IMR-90 (cell line): ENCODE measurements around the gene MED19. TPM values are rescaled to one million over a fixed set of nuclear protein-coding genes. Genes with fewer than 3 reads are reported as not detected.

Experiments used
- ATAC-seq: fragments of 200-7000 bp; cut with Tn5 transposase; 2 replicates; pipeline ENCODE4 v1.9.1; 2020; ENCODE audit warnings: low read depth, mild to moderate bottlenecking, moderate library complexity
- BruUV-seq: library from RNA; stranded (reverse); fragments of 400-500 nt; replicated peaks from 2 replicates; lab custom pipeline; 2021; lab: Mats Ljungman, UMichigan
- CTCF ChIA-PET: fragments of 300-600 bp; formaldehyde crosslinking; extraction: SDS; loops from one replicate; lab custom pipeline; 2021; ENCODE audit warnings: antibody characterized with exemption; lab: Yijun Ruan, JAX
- POLR2A ChIA-PET: fragments of 300-600 bp; sonication (Branson Sonifier 250); formaldehyde crosslinking; loops from one replicate; lab custom pipeline; 2022; ENCODE audit warnings: antibody characterized with exemption; ENCODE audit not compliant: unreplicated experiment; lab: Charles Lee
- DNase-seq: peaks from one replicate; pipeline ENCODE4 v3.0.0; 2013
- H2AFZ ChIP-seq: replicated peaks from 2 replicates; pipeline ENCODE3; 2013; ENCODE audit warnings: low read length, mild to moderate bottlenecking; ENCODE audit not compliant: poor library complexity
- H2AK5ac ChIP-seq: 2 replicates; pipeline ENCODE4 v1.6.1; 2013; ENCODE audit warnings: low read depth, low read length, inconsistent platforms
- H2AK9ac ChIP-seq: replicated peaks from 2 replicates; pipeline ENCODE3; 2013; ENCODE audit warnings: mild to moderate bottlenecking, low read depth, low read length, moderate library complexity; ENCODE audit not compliant: poor library complexity
- H2BK120ac ChIP-seq: 2 replicates; pipeline ENCODE4 v1.6.1; 2013; ENCODE audit warnings: low read depth, low read length, inconsistent platforms
- H2BK15ac ChIP-seq: 3 replicates; pipeline ENCODE4 v1.6.1; 2013; ENCODE audit warnings: low read depth, low read length, inconsistent platforms
- H2BK20ac ChIP-seq: 2 replicates; pipeline ENCODE4 v1.6.1; 2013; ENCODE audit warnings: low read depth, mild to moderate bottlenecking, inconsistent platforms, low read length, moderate library complexity
- H2BK5ac ChIP-seq: 2 replicates; pipeline ENCODE4 v1.6.1; 2013; ENCODE audit warnings: mild to moderate bottlenecking, low read depth, low read length, inconsistent platforms; ENCODE audit not compliant: poor library complexity, severe bottlenecking
- H3K14ac ChIP-seq: replicated peaks from 2 replicates; pipeline ENCODE4 v1.6.1; 2013; ENCODE audit warnings: low read depth, low read length, inconsistent platforms
- H3K18ac ChIP-seq: 2 replicates; pipeline ENCODE4 v1.6.1; 2013; ENCODE audit warnings: low read depth, low read length, control low read depth
- H3K23ac ChIP-seq: 2 replicates; pipeline ENCODE4 v1.6.1; 2013; ENCODE audit warnings: low read depth, low read length, inconsistent platforms
- H3K27ac ChIP-seq: 2 replicates; pipeline ENCODE4 v1.5.1; 2013; ENCODE audit warnings: mild to moderate bottlenecking, control low read depth, low read length; ENCODE audit not compliant: insufficient read depth
- H3K27me3 ChIP-seq: 2 replicates; pipeline ENCODE4 v1.6.1; 2013; ENCODE audit warnings: low read length; ENCODE audit not compliant: control insufficient read depth, insufficient read depth
- H3K36me3 ChIP-seq: 2 replicates; pipeline ENCODE4 v1.6.1; 2013; ENCODE audit warnings: low read length, mixed read lengths; ENCODE audit not compliant: control insufficient read depth, insufficient read depth
- H3K4ac ChIP-seq: 2 replicates; pipeline ENCODE4 v1.6.1; 2013; ENCODE audit warnings: low read depth, low read length, inconsistent platforms
- H3K4me1 ChIP-seq: 2 replicates; pipeline ENCODE4 v1.6.1; 2013; ENCODE audit warnings: low read length, mixed read lengths; ENCODE audit not compliant: control insufficient read depth, insufficient read depth
- H3K4me2 ChIP-seq: 2 replicates; pipeline ENCODE4 v1.6.1; 2013; ENCODE audit warnings: low read depth, mild to moderate bottlenecking, control low read depth, low read length, moderate library complexity
- H3K4me3 ChIP-seq: 2 replicates; pipeline ENCODE4 v1.5.1; 2013; ENCODE audit warnings: low read depth, mild to moderate bottlenecking, control low read depth, low read length, moderate library complexity; ENCODE audit not compliant: insufficient read depth
- H3K56ac ChIP-seq: 2 replicates; pipeline ENCODE4 v1.6.1; 2013; ENCODE audit warnings: low read length, inconsistent platforms; ENCODE audit not compliant: insufficient read depth; ENCODE audit errors: extremely low read depth
- H3K79me1 ChIP-seq, 2 experiments: 2 replicates each; pipeline ENCODE4 v1.6.1; 2013; ENCODE audit warnings: low read length in 2 of 2, inconsistent platforms in 1 of 2, low read depth in 1 of 2
- H3K9ac ChIP-seq: 2 replicates; pipeline ENCODE4 v1.6.1; 2013; ENCODE audit warnings: low read depth, low read length, control low read depth
- H3K9me1 ChIP-seq: 2 replicates; pipeline ENCODE4 v1.6.1; 2013; ENCODE audit warnings: low read length, inconsistent platforms; ENCODE audit not compliant: insufficient read depth
- H3K9me3 ChIP-seq: 2 replicates; pipeline ENCODE4 v1.6.1; 2013; ENCODE audit warnings: low read length; ENCODE audit not compliant: control insufficient read depth, insufficient read depth
- H4K20me1 ChIP-seq: 2 replicates; pipeline ENCODE4 v1.6.1; 2013; ENCODE audit warnings: low read length, inconsistent platforms; ENCODE audit not compliant: insufficient read depth
- H4K5ac ChIP-seq: 2 replicates; pipeline ENCODE4 v1.6.1; 2013; ENCODE audit warnings: mild to moderate bottlenecking, low read depth, low read length, control low read depth
- H4K8ac ChIP-seq, 2 experiments: 2 replicates each; pipeline ENCODE4 v1.6.1; 2013; ENCODE audit warnings: low read depth in 2 of 2, low read length in 2 of 2, control low read depth in 1 of 2, inconsistent platforms in 1 of 2
- H4K91ac ChIP-seq: 2 replicates; pipeline ENCODE4 v1.6.1; 2013; ENCODE audit warnings: low read depth, low read length, inconsistent platforms; ENCODE audit not compliant: insufficient read depth
- CEBPB ChIP-seq: IDR thresholded peaks from 2 replicates; pipeline ENCODE4 v1.6.1; 2012; ENCODE audit warnings: low read depth, low read length, improper control_type of control experiment
- CTCF ChIP-seq: conservative IDR thresholded peaks from 2 replicates; pipeline ENCODE4 v1.5.1; 2012; ENCODE audit warnings: mild to moderate bottlenecking, low read depth, low read length, improper control_type of control experiment
- ELK1 ChIP-seq: fragments of 150-350 bp; IDR thresholded peaks from 2 replicates; pipeline ENCODE4 v1.6.1; 2016; ENCODE audit warnings: low read depth, mild to moderate bottlenecking, low read length, moderate library complexity, borderline replicate concordance
- FOS ChIP-seq: fragments of 150-350 bp; IDR thresholded peaks from 2 replicates; pipeline ENCODE4 v1.6.1; 2016; ENCODE audit warnings: low read depth, low read length
- MAFK ChIP-seq: IDR thresholded peaks from 2 replicates; pipeline ENCODE4 v1.6.1; 2012; ENCODE audit warnings: low read depth, low read length, improper control_type of control experiment
- MAZ ChIP-seq: IDR thresholded peaks from 2 replicates; pipeline ENCODE4 v1.6.1; 2012; ENCODE audit warnings: low read depth, mild to moderate bottlenecking, low read length, improper control_type of control experiment, moderate library complexity, borderline replicate concordance
- NFE2L2 ChIP-seq: fragments of 150-350 bp; IDR thresholded peaks from 2 replicates; pipeline ENCODE4 v1.6.1; 2016; ENCODE audit warnings: low read depth, mild to moderate bottlenecking, low read length
- POLR2A ChIP-seq: IDR thresholded peaks from 2 replicates; pipeline ENCODE4 v1.6.1; 2012; ENCODE audit warnings: mild to moderate bottlenecking, low read depth, low read length
- RAD21 ChIP-seq: IDR thresholded peaks from 2 replicates; pipeline ENCODE4 v1.6.1; 2012; ENCODE audit warnings: low read length, improper control_type of control experiment
- RCOR1 ChIP-seq: IDR thresholded peaks from 2 replicates; pipeline ENCODE4 v1.6.1; 2012; ENCODE audit warnings: mild to moderate bottlenecking, low read length, improper control_type of control experiment; ENCODE audit not compliant: insufficient replicate concordance
- RFX5 ChIP-seq: IDR thresholded peaks from 2 replicates; pipeline ENCODE4 v1.8.0; 2012; ENCODE audit warnings: low read depth, mild to moderate bottlenecking, low read length, moderate library complexity
- USF2 ChIP-seq: fragments of 150-350 bp; IDR thresholded peaks from 2 replicates; pipeline ENCODE4 v1.6.1; 2017; ENCODE audit warnings: mild to moderate bottlenecking, antibody characterized with exemption, low read length, low read depth
- WGBS, 2 experiments: methylation state at CpG; one replicate each; pipeline versions ENCODE4 v1.1.5 to v1.1.7; 2013; ENCODE audit warnings: missing lambda C conversion rate in 2 of 2; ENCODE audit not compliant: insufficient read length in 1 of 2; ENCODE audit errors: extremely low coverage in 2 of 2; 5-methylcytosine and 5-hydroxymethylcytosine counted together
- dilution Hi-C: fragments of 300-500 bp; cut with HindIII; formaldehyde crosslinking; loops from one replicate; pipeline ENCODE4 v1.14.3; 2018; ENCODE audit warnings: low sequenced_read_pairs; ENCODE audit not compliant: unreplicated experiment
- in situ Hi-C: fragments of 300-500 bp; cut with MboI; formaldehyde crosslinking; loops from 3 replicates; pipeline ENCODE4 v1.14.3; 2019; ENCODE audit warnings: low sequenced_read_pairs, inconsistent platforms, mixed read lengths
- intact Hi-C: fragments of 100-400 bp; cut with micrococcal nuclease; formaldehyde crosslinking; loops from 2 replicates; pipeline ENCODE4 v1.10.0; 2022
- polyA plus RNA-seq, 3 experiments: library from polyadenylated mRNA; depleted of rRNA; stranded (reverse); fragments of >200 nt; gene quantifications; 2 replicates each; pipeline ENCODE4 v1.2.3, GENCODE V29; 2012; ENCODE audit warnings: low replicate concordance in 1 of 3
- total RNA-seq: library from RNA; depleted of rRNA; stranded (reverse); fragments of >200 nt; gene quantifications from 2 replicates; pipeline ENCODE4 v1.2.3, GENCODE V29; 2012

MED19 gene
- total and polyA plus RNA-seq, 2 of the 4 experiments (the other 2 are of a cell fraction), result 14.0 to 35.0 TPM

DNA sequence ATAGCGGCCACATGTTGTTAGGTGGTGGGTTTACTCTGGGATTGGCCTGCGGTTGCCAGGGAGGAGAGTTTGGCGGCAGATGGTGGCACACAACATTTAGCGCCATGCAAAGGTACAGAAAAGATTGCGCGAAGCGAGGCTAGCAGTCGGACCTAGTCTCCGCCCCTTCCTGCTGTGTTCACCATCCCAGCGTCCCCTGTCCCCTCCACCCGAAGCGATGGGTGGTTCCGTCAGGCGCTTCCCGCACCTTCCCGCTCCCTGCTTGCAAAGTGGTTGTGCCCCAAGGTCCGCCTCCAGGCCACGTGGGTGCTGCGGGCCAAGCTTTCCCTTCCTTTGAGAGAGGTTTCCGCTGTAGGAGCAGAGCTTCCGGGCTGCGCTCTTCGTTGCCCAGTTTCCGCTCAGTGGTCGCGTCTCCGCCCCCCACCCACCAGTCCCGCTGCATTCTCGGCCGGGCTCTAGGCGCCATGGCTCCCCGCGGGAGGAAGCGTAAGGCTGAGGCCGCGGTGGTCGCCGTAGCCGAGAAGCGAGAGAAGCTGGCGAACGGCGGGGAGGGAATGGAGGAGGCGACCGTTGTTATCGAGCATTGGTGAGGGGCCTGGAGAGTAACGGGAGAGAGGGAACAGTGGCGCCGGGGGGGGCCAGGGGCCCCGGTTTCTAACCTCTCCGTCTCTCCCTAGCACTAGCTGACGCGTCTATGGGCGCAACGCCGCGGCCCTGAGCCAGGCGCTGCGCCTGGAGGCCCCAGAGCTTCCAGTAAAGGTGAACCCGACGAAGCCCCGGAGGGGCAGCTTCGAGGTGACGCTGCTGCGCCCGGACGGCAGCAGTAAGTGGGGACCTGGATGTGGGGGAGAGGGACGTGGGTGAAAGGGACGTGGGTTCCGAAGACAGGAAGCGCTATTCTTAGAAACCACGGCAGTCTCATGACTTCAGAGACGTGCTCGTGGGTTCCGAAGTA, 29.4 kb upstream of the MED19 start, which contains the start of gene SELENOH:
TSS of gene SELENOH (plus strand) at position 360 of the 955 bp plus-strand sequence. CDS start at position 465, 105 bp downstream.
- Histone ChIP-seq H3K9ac (peak within 1 kb of the TSS; percentile 80), H3K23ac (peak within 1 kb of the TSS; percentile 91), H2AFZ (peak within 1 kb of the TSS; percentile 94), H3K36me3 (peaks cover 41% of the 10 kb centered on the region), H3K4me1 (peaks cover 2% of the 10 kb centered on the region; the same call in 1 of the 2 replicates), H3K4me2 (peak within 1 kb of the TSS; percentile 97), H3K9me1 (0 out of 2 replicates have a peak, but pooled peaks cover 3% of the 10 kb centered on the region), H3K56ac (peak within 1 kb of the TSS; percentile 83), H2AK5ac (peak within 1 kb of the TSS; percentile 78), H4K20me1 (no peaks in the 10 kb centered on the region), H3K79me1 (peaks cover 29 to 42% of the 10 kb centered on the region in 2 experiments), H4K8ac (peak within 1 kb of the TSS; percentile 76 to 99), H4K91ac (peak within 1 kb of the TSS; percentile 77), H3K4ac (peak within 1 kb of the TSS; percentile 92), H3K18ac (no peak within 1 kb of the TSS; the same call in 1 of the 2 replicates), H2AK9ac (peak within 1 kb of the TSS; percentile 98), H3K14ac (peak within 1 kb of the TSS; percentile 95), H3K4me3 (peak within 1 kb of the TSS; percentile 63), H3K9me3 (no peaks in the 10 kb centered on the region), H2BK15ac (no peak within 1 kb of the TSS), H2BK5ac (peak within 1 kb of the TSS; percentile 75), H4K5ac (peak within 1 kb of the TSS; percentile 74), H2BK120ac (peak within 1 kb of the TSS; percentile 17; the same call in 1 of the 2 replicates), H3K27ac (peak within 1 kb of the TSS; percentile 86), H2BK20ac (no peak within 1 kb of the TSS), H3K27me3 (no peaks in the 10 kb centered on the region)
- BruUV-seq, result no TSS peak
- DNase-seq (peak; percentile 98), ATAC-seq (peak; percentile 97)
- WGBS, 2 experiments, result 3% methylated on average over 6 of the region's 75 CpGs; no CpG with 5 or more reads in 1 of the 2 experiments
- ChIA-PET CTCF (no interaction called here), POLR2A (interaction anchor here (0.6 to 1.2 kb wide), 2 partner anchors 20 to 58 kb away, joined by 4 to 5 read pairs; no protein-coding TSS in a partner anchor)
- intact Hi-C loops, result loop anchor here (2.0 to 10.0 kb wide), 3 partner anchors 37 to 771 kb away; no protein-coding TSS in a partner anchor
- dilution Hi-C loops, result no loop called here
- in situ Hi-C loops, result loop anchor here (10.0 kb wide), 1 partner anchor 773 kb away; no protein-coding TSS in a partner anchor
- TF ChIP-seq RFX5 (peak; percentile 95), NFE2L2 (no peak), POLR2A (peak; percentile 88), FOS (no peak), CEBPB (peak; percentile 20; the same call in 1 of the 2 replicates), RAD21 (no peak; the same call in 1 of the 2 replicates), USF2 (peak; percentile 95), CTCF (no peak), RCOR1 (no peak), MAFK (no peak), MAZ (peak; percentile 87), ELK1 (no peak)
